A549 (cell line): ENCODE measurements around the gene NPAS2. TPM values are rescaled to one million over a fixed set of nuclear protein-coding genes. Genes with fewer than 3 reads are reported as not detected.
A peak's percentile ranks its signal among the peaks of the same experiment; 100 is the strongest.

Source experiments
- BCL3 ChIP-seq: fragments of >200 bp; sonication (Bioruptor Twin); formaldehyde crosslinking; IDR thresholded peaks from 3 replicates; pipeline ENCODE4 v1.6.1; 2016
- BHLHE40 ChIP-seq: IDR thresholded peaks from 2 replicates; pipeline ENCODE4 v1.6.1; 2012; ENCODE audit warnings: low read depth, low read length, inconsistent platforms
- CBX8 ChIP-seq: fragments of 200-600 bp; sonication (generic); IDR thresholded peaks from 2 replicates; pipeline ENCODE4 v1.6.1; 2016
- CHD4 ChIP-seq: fragments of 200-600 bp; sonication (generic); IDR thresholded peaks from 2 replicates; pipeline ENCODE4 v1.6.1; 2016; ENCODE audit warnings: antibody characterized with exemption, mild to moderate bottlenecking, borderline replicate concordance
- CTCF ChIP-seq: fragments of >200 bp; sonication (Bioruptor Twin); formaldehyde crosslinking; IDR thresholded peaks from 3 replicates; pipeline ENCODE4 v1.5.1; 2016
- ELK1 ChIP-seq: fragments of 150-350 bp; IDR thresholded peaks from 2 replicates; pipeline ENCODE4 v1.6.1; 2014; ENCODE audit warnings: low read depth, mild to moderate bottlenecking, low read length
- EP300 ChIP-seq, 2 experiments: fragments of >200 bp; sonication (Bioruptor Twin); formaldehyde crosslinking; IDR thresholded peaks; 2 replicates in 1 of 2; 3 replicates in 1 of 2; pipeline ENCODE4 v1.6.1; 2016 to 2017
- FOSB ChIP-seq: fragments of 250-450 bp; sonication (Bioruptor Pico); IDR thresholded peaks from 2 replicates; pipeline ENCODE4 v1.5.0; 2020; ENCODE audit warnings: mild to moderate bottlenecking, moderate library complexity
- FOSL2 ChIP-seq, 2 experiments: fragments of 450-650 bp in 1 of 2; fragments of >200 bp in 1 of 2; sonication (Bioruptor Twin) in 1 of 2; formaldehyde crosslinking; IDR thresholded peaks; 2 replicates each; pipeline versions ENCODE4 v1.5.0 to v1.6.1; 2016 to 2020; ENCODE audit warnings: mild to moderate bottlenecking in 1 of 2, moderate library complexity in 1 of 2
- GATA3 ChIP-seq: IDR thresholded peaks from 2 replicates; pipeline ENCODE4 v1.6.1; 2012; ENCODE audit warnings: borderline replicate concordance
- HDAC2 ChIP-seq: fragments of 200-600 bp; sonication (generic); IDR thresholded peaks from 2 replicates; pipeline ENCODE4 v1.6.1; 2016
- HES2 ChIP-seq: fragments of >200 bp; sonication (Bioruptor Twin); formaldehyde crosslinking; IDR thresholded peaks from 2 replicates; pipeline ENCODE4 v1.6.1; 2016
- HEYL ChIP-seq: fragments of 250-450 bp; sonication (Bioruptor Pico); IDR thresholded peaks from 2 replicates; pipeline ENCODE4 v1.8.0; 2021; ENCODE audit warnings: mild to moderate bottlenecking, moderate library complexity
- HOXA7 ChIP-seq: fragments of 250-450 bp; sonication (Bioruptor Pico); IDR thresholded peaks from 2 replicates; pipeline ENCODE4 v1.5.0; 2020; ENCODE audit warnings: mild to moderate bottlenecking, moderate library complexity
- JUN ChIP-seq, 2 experiments: fragments of >200 bp; sonication (Bioruptor Twin); formaldehyde crosslinking; IDR thresholded peaks; 2 replicates in 1 of 2; 3 replicates in 1 of 2; pipeline ENCODE4 v1.6.1; 2016 to 2017
- JUNB ChIP-seq: fragments of >200 bp; sonication (Bioruptor Twin); formaldehyde crosslinking; IDR thresholded peaks from 2 replicates; pipeline ENCODE4 v1.6.1; 2016
- KDM1A ChIP-seq: fragments of 200-600 bp; sonication (generic); IDR thresholded peaks from 2 replicates; pipeline ENCODE4 v1.6.1; 2016; ENCODE audit warnings: low read depth, mild to moderate bottlenecking
- NFE2L2 ChIP-seq: fragments of 150-350 bp; conservative IDR thresholded peaks from 2 replicates; pipeline ENCODE4 v1.6.1; 2014; ENCODE audit warnings: low read length
- NPAS2 ChIP-seq: fragments of 250-450 bp; sonication (Bioruptor Pico); IDR thresholded peaks from 2 replicates; pipeline ENCODE4 v1.8.0; 2022; ENCODE audit warnings: mild to moderate bottlenecking, moderate library complexity, borderline replicate concordance
- NR3C1 ChIP-seq: fragments of >200 bp; sonication (Bioruptor Twin); formaldehyde crosslinking; IDR thresholded peaks from 3 replicates; pipeline ENCODE4 v1.6.1; 2017
- PBX3 ChIP-seq: IDR thresholded peaks from 2 replicates; pipeline ENCODE4 v1.6.1; 2012
- POLR2AphosphoS2 ChIP-seq: conservative IDR thresholded peaks from 2 replicates; pipeline ENCODE4 v1.6.1; 2012; ENCODE audit warnings: low read length, improper control_type of control experiment, inconsistent platforms
- RCOR1 ChIP-seq: fragments of 150-350 bp; IDR thresholded peaks from 2 replicates; pipeline ENCODE4 v1.6.1; 2014; ENCODE audit warnings: antibody characterized with exemption, low read length, low read depth
- RFX5 ChIP-seq: fragments of 450-650 bp; IDR thresholded peaks from 2 replicates; pipeline ENCODE4 v1.7.1; 2014; ENCODE audit warnings: antibody characterized with exemption, mild to moderate bottlenecking, moderate library complexity
- RNF2 ChIP-seq: fragments of 200-600 bp; sonication (generic); IDR thresholded peaks from 2 replicates; pipeline ENCODE4 v1.6.1; 2016; ENCODE audit warnings: low read depth, mild to moderate bottlenecking, antibody characterized with exemption, moderate library complexity, borderline replicate concordance
- SMC3 ChIP-seq: fragments of >200 bp; sonication (Bioruptor Twin); formaldehyde crosslinking; IDR thresholded peaks from 3 replicates; pipeline ENCODE4 v1.6.1; 2018; ENCODE audit warnings: inconsistent platforms
- TFCP2L1 ChIP-seq: fragments of 250-450 bp; sonication (Bioruptor Pico); IDR thresholded peaks from 2 replicates; pipeline ENCODE4 v1.5.0; 2021; ENCODE audit warnings: mild to moderate bottlenecking
- USF2 ChIP-seq: fragments of 450-650 bp; IDR thresholded peaks from 2 replicates; pipeline ENCODE4 v1.6.1; 2014; ENCODE audit warnings: antibody characterized with exemption
- ZC3H11A ChIP-seq: fragments of 450-650 bp; IDR thresholded peaks from 2 replicates; pipeline ENCODE4 v1.6.1; 2014; ENCODE audit warnings: antibody characterized with exemption, mild to moderate bottlenecking
- ZNF302 ChIP-seq: fragments of 250-450 bp; sonication (Bioruptor Pico); IDR thresholded peaks from 2 replicates; pipeline ENCODE4 v1.9.0; 2021; ENCODE audit warnings: inconsistent platforms, mild to moderate bottlenecking, moderate library complexity
- polyA plus RNA-seq, 4 experiments: library from polyadenylated mRNA; depleted of rRNA in 3 of 4; stranded (reverse); fragments of >200 nt; fragmentation: RNase III in 1 of 4; extraction: RNeasy Plus Mini Kit Qiagen cat#74134 plus additional on column Dnase treatment in 1 of 4; gene quantifications; 2 replicates in 3 of 4; 3 replicates in 1 of 4; pipeline ENCODE4 v1.2.3, GENCODE V29; 2011 to 2017
- TF ChIP-seq, protein P1 (sequence below): fragments of 250-450 bp; sonication (Bioruptor Pico); IDR thresholded peaks from 2 replicates; pipeline ENCODE4 v1.5.0; 2020; ENCODE audit warnings: low read depth, mild to moderate bottlenecking, moderate library complexity

NPAS2 gene
- polyA plus RNA-seq, 2 of the 4 experiments (the other 2 are of a cell fraction): 31.4 to 56.1 TPM

DNA sequence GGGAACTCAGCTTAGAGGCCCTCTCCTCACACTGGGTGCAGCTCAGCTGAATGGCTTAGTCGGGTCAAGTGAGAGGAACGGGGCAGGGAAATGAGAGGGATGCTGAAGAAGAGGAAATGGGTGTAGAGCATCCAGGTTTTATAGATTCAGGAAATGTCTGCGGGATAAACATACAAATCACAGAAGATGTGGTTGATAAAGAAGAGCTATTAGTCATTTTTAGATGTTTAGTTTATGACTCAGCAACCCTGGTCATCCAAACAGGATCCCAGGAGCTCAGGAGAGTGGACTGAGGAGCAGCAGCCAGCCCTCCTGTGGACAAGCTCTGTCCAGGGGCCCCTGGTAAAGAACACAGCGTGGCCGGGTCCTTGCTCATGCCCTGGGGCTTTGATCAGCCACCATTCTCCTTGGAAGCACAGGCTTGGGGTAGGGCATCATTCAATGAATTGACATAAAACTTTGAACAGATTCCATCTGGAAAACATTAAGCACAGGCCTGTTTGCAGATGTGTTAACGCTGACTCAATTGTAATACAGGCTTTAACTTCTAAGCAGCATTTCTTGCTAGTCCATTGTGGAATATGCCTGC, 83.0 kb downstream of the NPAS2 start (continued):
- no peak for TF ChIP-seq NPAS2 (CRISPR knock-in tag)
- peak; percentile 97 for TF ChIP-seq FOSL2 (IDR thresholded peaks at IDR 0.05)
- TF ChIP-seq FOSL2 (CRISPR knock-in tag; IDR thresholded peaks at IDR 0.05): peak; percentile 98
- TF ChIP-seq BHLHE40: no peak
- TF ChIP-seq JUN (IDR thresholded peaks at IDR 0.05): peak; percentile 68 to 90; a peak in 3 of 5 replicates
- TF ChIP-seq USF2: no peak
- no peak for TF ChIP-seq CTCF
- TF ChIP-seq HOXA7 (CRISPR knock-in tag): no peak
- TF ChIP-seq ELK1: no peak
- TF ChIP-seq JUNB: peak; percentile 98
- no peak for TF ChIP-seq HDAC2
- no peak for TF ChIP-seq CHD4
- TF ChIP-seq TFCP2L1 (CRISPR knock-in tag): peak; percentile 61; the same call in 1 of the 2 replicates
- peak; percentile 89; a peak in 3 of 5 replicates for TF ChIP-seq EP300 (IDR thresholded peaks at IDR 0.05)
- peak; percentile 73; the same call in 1 of the 2 replicates for TF ChIP-seq PBX3
- peak; percentile 87; the same call in 2 of the 3 replicates for TF ChIP-seq BCL3
- TF ChIP-seq RFX5: no peak
- TF ChIP-seq, protein P1, sequence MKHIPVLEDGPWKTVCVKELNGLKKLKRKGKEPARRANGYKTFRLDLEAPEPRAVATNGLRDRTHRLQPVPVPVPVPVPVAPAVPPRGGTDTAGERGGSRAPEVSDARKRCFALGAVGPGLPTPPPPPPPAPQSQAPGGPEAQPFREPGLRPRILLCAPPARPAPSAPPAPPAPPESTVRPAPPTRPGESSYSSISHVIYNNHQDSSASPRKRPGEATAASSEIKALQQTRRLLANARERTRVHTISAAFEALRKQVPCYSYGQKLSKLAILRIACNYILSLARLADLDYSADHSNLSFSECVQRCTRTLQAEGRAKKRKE: peak; percentile 90; the same call in 1 of the 2 replicates
- no peak for TF ChIP-seq FOSB (CRISPR knock-in tag)
- no peak for TF ChIP-seq CBX8
- no peak for TF ChIP-seq RCOR1
- TF ChIP-seq POLR2AphosphoS2: no peak
- no peak for TF ChIP-seq HEYL (CRISPR knock-in tag)
- TF ChIP-seq RNF2: no peak
- no peak for TF ChIP-seq NR3C1
- TF ChIP-seq KDM1A: no peak
- peak; percentile 56; the same call in 2 of the 3 replicates for TF ChIP-seq SMC3
- peak; percentile 62 for TF ChIP-seq NFE2L2
- peak; percentile 99 for TF ChIP-seq GATA3
- no peak for TF ChIP-seq ZNF302 (CRISPR knock-in tag)
- no peak for TF ChIP-seq HES2
- TF ChIP-seq ZC3H11A: no peak
